Anterior cingulate cortex (tissue), 58 donors: ENCODE results near the gene CEP112.

ENCODE experiments used
- DNase-seq, 58 donors: peaks; one replicate each; lab custom pipeline; 2025; lab: John Stamatoyannopoulos, UW

Gene CEP112

GRCh38 chr17:65627891-65628643, 563.9 kb downstream of the CEP112 start:
- DNase-seq, result peak in 2 of 58 donors; percentile 11 to 14

GRCh38 chr17:65627108-65627507, 564.8 kb downstream of the CEP112 start:
- DNase-seq, result no peak

DNA sequence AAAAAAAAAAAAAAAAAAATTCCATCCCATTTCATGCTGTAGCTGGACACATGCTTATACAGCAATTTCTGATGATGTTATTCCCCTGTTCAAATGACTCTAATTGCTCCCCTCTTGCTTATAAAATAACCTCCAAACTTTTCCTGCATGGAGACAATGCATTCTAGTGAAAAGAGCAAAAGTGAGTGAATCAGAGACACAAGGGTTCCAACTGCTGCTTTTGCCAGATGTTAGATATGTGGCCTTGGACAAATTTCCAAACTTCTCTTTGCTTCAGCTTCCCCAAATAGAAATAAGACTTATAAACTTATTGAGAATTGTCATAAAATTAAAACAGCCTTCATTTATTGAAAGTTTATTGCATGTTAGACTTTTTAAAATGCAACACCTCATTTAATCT, 565.5 kb downstream of the CEP112 start:
- no peak for DNase-seq

- peak in 2 of 58 donors; percentile 10 to 33 for DNase-seq
Measured at GRCh38 chr17:65618516-65618915, 573.4 kb downstream of the CEP112 start.

DNA sequence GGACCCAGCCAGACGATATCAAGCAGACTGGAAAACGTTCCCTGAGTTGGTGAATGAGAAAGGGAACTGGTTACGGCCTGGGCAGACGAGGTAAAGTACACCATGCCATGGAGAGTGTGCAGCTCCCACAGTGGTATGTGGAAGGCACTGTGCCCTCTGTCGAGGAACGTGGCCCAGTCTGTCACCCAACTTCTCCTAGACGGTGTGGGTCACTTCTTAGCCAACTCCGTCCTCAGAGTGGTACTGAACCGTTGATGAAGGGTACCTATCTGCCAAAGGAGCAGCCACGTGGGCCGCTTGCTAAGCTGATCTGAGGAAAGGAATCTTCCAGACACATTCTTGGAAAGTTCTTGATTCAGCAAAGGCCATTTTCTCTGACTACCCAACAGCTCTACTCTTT, 574.4 kb downstream of the CEP112 start:
- DNase-seq, result no peak

DNA sequence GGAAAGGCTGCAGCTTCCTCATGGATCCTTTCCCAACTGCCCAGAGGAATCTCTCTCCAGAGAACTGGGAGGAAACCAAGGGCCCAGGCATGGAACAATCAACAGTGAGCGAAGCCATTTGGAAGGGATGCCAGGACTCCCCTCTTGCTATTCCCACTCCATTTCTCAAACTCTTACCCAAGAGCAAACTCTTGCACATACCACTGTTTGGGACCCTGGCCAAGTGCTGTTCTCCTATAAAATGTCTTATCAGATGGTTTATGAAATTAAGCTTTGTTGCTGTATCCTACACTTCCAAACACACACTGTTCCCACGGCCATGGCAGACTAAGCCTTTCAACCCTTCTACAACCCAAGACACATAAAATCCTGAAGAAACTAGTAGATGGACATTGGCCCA, 582.2 kb downstream of the CEP112 start:
- DNase-seq, result no peak

GRCh38 chr17:65609286-65609685, 582.6 kb downstream of the CEP112 start:
- DNase-seq, result no peak

GRCh38 chr17:65604070-65604469, 587.9 kb downstream of the CEP112 start:
- DNase-seq, result no peak

- no peak for DNase-seq
Measured at GRCh38 chr17:65601881-65602280, 590.1 kb downstream of the CEP112 start.

- DNase-seq, result no peak
Measured at GRCh38 chr17:65601145-65601544, 590.8 kb downstream of the CEP112 start.

- DNase-seq, result no peak
Measured at GRCh38 chr17:65600518-65600917, 591.4 kb downstream of the CEP112 start.

- no peak for DNase-seq
Measured at GRCh38 chr17:65599650-65600049, 592.3 kb downstream of the CEP112 start.

DNA sequence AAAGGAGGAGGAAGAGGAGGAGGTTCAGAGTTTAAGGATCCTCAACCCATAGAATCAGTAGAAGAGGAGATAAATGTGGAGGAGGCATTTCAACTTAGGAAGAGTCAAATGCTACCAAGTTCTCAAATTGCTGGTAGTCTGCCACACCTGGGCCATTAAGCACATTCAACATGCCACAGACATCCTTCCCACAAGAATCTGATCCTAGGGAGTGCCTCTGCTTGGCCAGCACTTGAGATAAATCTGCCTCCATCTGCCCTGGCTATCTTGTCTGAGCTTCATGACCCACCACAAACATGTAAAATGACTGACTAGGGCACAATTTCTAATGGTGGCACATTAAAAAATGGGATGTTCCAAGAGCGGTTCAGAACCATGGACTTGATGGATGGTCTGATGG, 593.2 kb downstream of the CEP112 start:
- no peak for DNase-seq

DNA sequence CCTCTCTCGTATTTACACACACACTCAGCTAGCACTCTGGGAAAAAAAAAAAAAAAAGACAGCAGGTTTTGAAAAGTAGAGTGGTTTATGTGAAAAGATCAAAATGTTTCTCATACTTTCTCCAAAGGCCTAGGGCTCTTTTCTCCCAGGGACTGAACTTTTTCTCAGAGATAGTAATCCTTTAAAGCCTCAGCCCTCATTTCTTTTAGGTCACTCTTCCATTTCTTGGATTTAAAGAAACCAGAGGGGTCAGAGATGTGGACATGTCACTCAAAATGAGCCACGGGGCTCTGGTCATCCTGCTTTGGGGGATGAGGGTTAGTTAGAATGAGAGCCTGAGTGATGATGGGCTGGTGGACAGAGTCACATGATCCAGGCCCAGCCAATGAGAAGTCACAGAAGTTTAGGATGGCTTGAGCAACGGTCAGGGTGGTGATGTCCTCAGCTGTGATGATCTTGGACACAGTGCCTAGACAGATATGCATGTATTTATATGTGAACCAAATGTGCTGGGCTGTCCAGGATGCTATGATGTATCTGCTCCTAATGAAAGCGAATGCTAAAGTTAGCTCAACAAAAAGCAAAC, 596.8 kb downstream of the CEP112 start:
- DNase-seq, result no peak

GRCh38 chr17:65593855-65594845, 597.8 kb downstream of the CEP112 start:
- peak in 2 of 58 donors; percentile 1 to 7 for DNase-seq

DNA sequence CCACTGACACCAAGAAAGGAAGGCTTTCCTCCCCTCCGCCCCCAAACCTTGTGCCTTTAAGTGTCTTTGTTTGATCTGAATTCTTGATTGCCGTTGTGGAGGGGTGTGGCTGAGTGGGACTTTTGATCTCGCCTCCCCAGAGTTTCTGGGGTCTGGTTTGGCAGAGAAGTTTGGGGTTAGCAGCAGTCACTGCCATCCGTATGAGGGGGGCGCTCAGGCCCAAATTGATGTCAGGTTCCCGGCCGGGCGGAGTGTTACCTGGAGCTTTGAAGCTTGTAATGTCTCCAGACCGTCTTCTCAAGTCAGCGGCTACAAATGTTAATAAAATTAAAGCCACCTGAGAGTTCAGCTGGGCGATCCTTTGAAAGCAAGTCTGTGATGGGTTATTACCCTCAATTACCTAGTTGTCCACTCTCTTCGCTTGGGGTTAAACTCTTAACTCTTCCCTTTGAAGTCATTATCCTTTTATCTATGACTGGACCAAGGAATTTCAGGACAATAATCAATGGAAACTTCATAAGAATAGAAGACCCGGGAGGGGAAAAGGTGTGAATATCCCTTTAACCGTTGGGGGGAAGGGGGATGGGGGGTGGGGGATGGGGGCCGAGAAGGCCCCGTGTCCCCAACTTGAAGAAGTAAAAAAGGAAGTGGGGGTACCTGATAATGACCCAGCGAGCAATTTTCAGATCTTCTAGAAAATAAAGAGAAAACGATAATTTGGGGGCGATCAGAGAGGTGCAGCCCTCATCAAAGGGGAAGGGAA, 598.7 kb downstream of the CEP112 start:
- DNase-seq, result no peak

GRCh38 chr17:65592125-65592965, 599.6 kb downstream of the CEP112 start:
- no peak for DNase-seq

- DNase-seq, result no peak
Measured at GRCh38 chr17:65589321-65589720, 602.6 kb downstream of the CEP112 start.

- no peak for DNase-seq
Measured at GRCh38 chr17:65588181-65588808, 603.6 kb downstream of the CEP112 start.
